Natural killer cell (primary cell): Measurements from ENCODE around the gene KIN. TPM values are rescaled to one million over a fixed set of nuclear protein-coding genes. Genes with fewer than 3 reads are reported as not detected.

ENCODE experiments used
- ATAC-seq, 3 donors: fragments of 150-1000 bp in 2 of 3; fragments of 200-7000 bp in 1 of 3; cut with Tn5 transposase; 1 replicate in 1 of 3; 2 replicates in 2 of 3; pipeline ENCODE4 v1.10.0; 2021; ENCODE audit warnings: mild to moderate bottlenecking in 2 of 3, moderate library complexity in 2 of 3
- DNase-seq, 2 donors: peaks; one replicate each; pipeline versions ENCODE4 v3.0.0 to v3.0.0-alpha.2; 2013 to 2021; ENCODE audit warnings: mixed read lengths in 1 of 2
- H3K27ac ChIP-seq: one replicate; pipeline ENCODE4 v1.5.1; 2013; ENCODE audit warnings: mild to moderate bottlenecking, low read length
- H3K27me3 ChIP-seq: one replicate; pipeline ENCODE4 v1.6.1; 2013; ENCODE audit warnings: low read length; ENCODE audit not compliant: control insufficient read depth, insufficient read depth
- H3K36me3 ChIP-seq: one replicate; pipeline ENCODE4 v1.6.1; 2013; ENCODE audit warnings: low read length; ENCODE audit not compliant: control insufficient read depth, insufficient read depth
- H3K4me1 ChIP-seq: one replicate; pipeline ENCODE4 v1.6.1; 2013; ENCODE audit warnings: low read length; ENCODE audit not compliant: control insufficient read depth, insufficient read depth
- H3K4me3 ChIP-seq: one replicate; pipeline ENCODE4 v1.5.1; 2013; ENCODE audit warnings: low read length
- H3K9me3 ChIP-seq: one replicate; pipeline ENCODE4 v1.6.1; 2013; ENCODE audit warnings: low read length; ENCODE audit not compliant: control insufficient read depth, insufficient read depth
- H3K27ac Mint-ChIP-seq, 2 donors: one replicate each; pipeline ENCODE4 v1.8.0; 2022; ENCODE audit warnings: mild to moderate bottlenecking in 2 of 2, mixed read lengths in 2 of 2, moderate library complexity in 1 of 2
- H3K27me3 Mint-ChIP-seq, 2 donors: one replicate each; pipeline ENCODE4 v1.8.0; 2022; ENCODE audit warnings: low read depth in 2 of 2, mixed read lengths in 2 of 2
- H3K36me3 Mint-ChIP-seq: one replicate; pipeline ENCODE4 v1.8.0; 2022; ENCODE audit warnings: mixed read lengths
- H3K4me1 Mint-ChIP-seq, 2 donors: one replicate each; pipeline ENCODE4 v1.8.0; 2022; ENCODE audit warnings: mixed read lengths in 2 of 2
- H3K4me3 Mint-ChIP-seq: one replicate; pipeline ENCODE4 v1.8.0; 2022; ENCODE audit warnings: mild to moderate bottlenecking, moderate library complexity, mixed read lengths
- H3K9me3 Mint-ChIP-seq, 2 donors: one replicate each; pipeline ENCODE4 v1.8.0; 2022; ENCODE audit warnings: mixed read lengths in 2 of 2
- WGBS: methylation state at CpG from one replicate; pipeline ENCODE4 v1.1.7; 2013; ENCODE audit warnings: missing lambda C conversion rate; ENCODE audit not compliant: insufficient coverage; 5-methylcytosine and 5-hydroxymethylcytosine counted together
- intact Hi-C: fragments of 100-400 bp; cut with micrococcal nuclease; formaldehyde crosslinking; loops from one replicate; pipeline ENCODE4 v1.14.2; 2022
- total RNA-seq, 4 donors: library from RNA; stranded (reverse); fragments of 120-200 nt in 1 of 4; gene quantifications; one replicate each; pipeline versions ENCODE4 v1.2.3 to v1.2.4, GENCODE V29; 2013 to 2022
- TF ChIP-seq, protein P1 (sequence below): fragments of 200-600 bp; IDR thresholded peaks from one replicate; pipeline ENCODE4 v1.8.0; 2022; ENCODE audit warnings: antibody characterized with exemption

Gene KIN
- total RNA-seq, 3 donors from 2014 or later (not counting 1 experiment from before 2014, with no cell fraction given): 12.3 to 16.6 (median 14.2) TPM

DNA sequence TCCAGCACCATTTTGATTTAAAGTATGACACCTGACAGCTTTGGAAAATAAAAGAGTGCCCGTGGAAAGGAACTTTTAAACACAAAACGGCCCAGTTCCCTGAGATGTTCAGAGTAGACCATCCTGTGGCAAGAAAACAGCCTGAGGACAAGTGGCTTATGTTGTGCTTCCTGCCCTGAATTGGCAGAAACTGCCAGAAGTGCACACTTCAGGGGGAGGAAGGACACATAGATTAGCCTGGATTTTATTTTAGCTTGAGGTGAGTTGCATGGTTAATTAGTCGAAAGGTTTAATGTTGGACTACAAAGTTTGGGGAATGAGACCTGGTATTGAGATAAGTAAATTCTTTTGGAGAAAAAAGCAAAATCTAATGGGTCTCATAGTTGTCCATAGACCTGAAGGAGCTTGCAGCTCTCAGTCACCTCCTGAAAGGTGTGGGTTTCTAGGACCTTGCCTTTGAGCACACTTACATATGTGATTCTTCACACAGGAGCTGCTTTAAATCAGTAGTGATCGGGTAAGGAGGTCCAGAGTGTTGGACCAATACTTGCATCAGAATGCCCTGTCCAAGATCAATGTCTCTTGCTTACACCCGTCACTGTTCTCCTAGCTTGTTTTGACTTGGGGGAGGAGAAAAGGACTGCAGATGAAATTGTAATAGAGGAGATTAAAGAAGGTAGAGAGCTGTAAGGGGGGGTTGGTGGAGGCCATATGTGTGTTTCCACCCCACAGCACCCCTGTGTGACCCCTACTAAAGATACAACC is 79.8 kb downstream of the KIN start:
- intact Hi-C loops: no loop called here
- no peak overlapping the region for H3K4me3 ChIP-seq
- H3K4me1 ChIP-seq: no peaks in the 10 kb centered on the region
- no peaks in the 10 kb centered on the region for H3K9me3 ChIP-seq
- H3K4me1 Mint-ChIP-seq: no peaks in the 10 kb centered on the region
- DNase-seq (no peak), ATAC-seq (no peak)
- peaks cover 4% of the 10 kb centered on the region for H3K27me3 ChIP-seq
- TF ChIP-seq, protein P1, sequence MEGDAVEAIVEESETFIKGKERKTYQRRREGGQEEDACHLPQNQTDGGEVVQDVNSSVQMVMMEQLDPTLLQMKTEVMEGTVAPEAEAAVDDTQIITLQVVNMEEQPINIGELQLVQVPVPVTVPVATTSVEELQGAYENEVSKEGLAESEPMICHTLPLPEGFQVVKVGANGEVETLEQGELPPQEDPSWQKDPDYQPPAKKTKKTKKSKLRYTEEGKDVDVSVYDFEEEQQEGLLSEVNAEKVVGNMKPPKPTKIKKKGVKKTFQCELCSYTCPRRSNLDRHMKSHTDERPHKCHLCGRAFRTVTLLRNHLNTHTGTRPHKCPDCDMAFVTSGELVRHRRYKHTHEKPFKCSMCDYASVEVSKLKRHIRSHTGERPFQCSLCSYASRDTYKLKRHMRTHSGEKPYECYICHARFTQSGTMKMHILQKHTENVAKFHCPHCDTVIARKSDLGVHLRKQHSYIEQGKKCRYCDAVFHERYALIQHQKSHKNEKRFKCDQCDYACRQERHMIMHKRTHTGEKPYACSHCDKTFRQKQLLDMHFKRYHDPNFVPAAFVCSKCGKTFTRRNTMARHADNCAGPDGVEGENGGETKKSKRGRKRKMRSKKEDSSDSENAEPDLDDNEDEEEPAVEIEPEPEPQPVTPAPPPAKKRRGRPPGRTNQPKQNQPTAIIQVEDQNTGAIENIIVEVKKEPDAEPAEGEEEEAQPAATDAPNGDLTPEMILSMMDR: no peak
- H3K36me3 Mint-ChIP-seq: no peaks in the 10 kb centered on the region
- no peak overlapping the region for H3K4me3 Mint-ChIP-seq
- WGBS: 90% methylated on average over 5 of the region's 5 CpGs
- H3K36me3 ChIP-seq: no peaks in the 10 kb centered on the region
- peaks cover 26 to 66% of the 10 kb centered on the region in 2 donors for H3K27me3 Mint-ChIP-seq
- no peak overlapping the region for H3K27ac Mint-ChIP-seq
- no peaks in the 10 kb centered on the region for H3K9me3 Mint-ChIP-seq
- no peak overlapping the region for H3K27ac ChIP-seq

GRCh38 chr10:7707102-7707501 is 80.7 kb downstream of the KIN start:
- no peak for ATAC-seq
- TF ChIP-seq, protein P1: no peak

DNA sequence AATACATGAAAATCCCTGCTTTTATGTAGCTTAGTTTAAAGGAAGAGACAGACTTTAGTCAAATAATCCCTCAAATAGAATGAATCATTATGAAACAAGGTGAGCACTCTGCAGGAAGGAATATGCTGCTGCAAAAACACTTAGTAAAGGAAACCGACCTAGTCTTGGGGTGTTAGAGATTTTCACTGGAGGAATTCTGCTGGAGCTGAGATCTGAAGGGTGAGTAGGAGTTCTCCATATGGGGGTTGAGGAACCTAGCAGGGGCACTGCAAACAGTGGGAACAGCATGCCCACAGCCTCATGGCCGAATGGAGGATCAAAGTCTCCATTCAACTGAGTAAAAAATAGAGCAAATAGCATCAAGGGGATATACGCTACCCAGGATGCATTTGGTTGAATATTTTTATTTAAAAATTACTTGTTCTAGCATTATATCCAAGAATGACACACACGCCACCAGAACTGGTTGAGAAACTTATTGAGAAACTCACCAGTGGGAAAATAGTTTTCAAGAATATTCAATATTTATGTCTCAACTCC is 81.2 kb downstream of the KIN start:
- H3K36me3 ChIP-seq: no peaks in the 10 kb centered on the region
- Mint-ChIP-seq H3K4me1 (no peaks in the 10 kb centered on the region), H3K9me3 (no peaks in the 10 kb centered on the region), H3K27ac (no peak overlapping the region), H3K4me3 (no peak overlapping the region), H3K27me3 (peaks cover 33 to 62% of the 10 kb centered on the region in 2 donors), H3K36me3 (no peaks in the 10 kb centered on the region)
- DNase-seq (no peak), ATAC-seq (no peak)
- no peaks in the 10 kb centered on the region for H3K4me1 ChIP-seq
- H3K4me3 ChIP-seq: no peak overlapping the region
- TF ChIP-seq, protein P1: no peak
- no peak overlapping the region for H3K27ac ChIP-seq
- intact Hi-C loops: no loop called here
- 75% methylated on average over 2 of the region's 4 CpGs for WGBS
- peaks cover 4% of the 10 kb centered on the region for H3K27me3 ChIP-seq
- no peaks in the 10 kb centered on the region for H3K9me3 ChIP-seq

More at GRCh38 chr10:7707102-7707501, 80.7 kb downstream of the KIN start:
- Histone ChIP-seq H3K27me3 (peaks cover 4% of the 10 kb centered on the region), H3K4me1 (no peaks in the 10 kb centered on the region), H3K9me3 (no peaks in the 10 kb centered on the region), H3K36me3 (no peaks in the 10 kb centered on the region), H3K4me3 (no peak overlapping the region), H3K27ac (no peak overlapping the region)
- H3K9me3 Mint-ChIP-seq: no peaks in the 10 kb centered on the region
- intact Hi-C loops: no loop called here
- H3K4me1 Mint-ChIP-seq: no peaks in the 10 kb centered on the region
- 84% methylated on average over 4 of the region's 4 CpGs for WGBS
- DNase-seq: no peak
- no peaks in the 10 kb centered on the region for H3K36me3 Mint-ChIP-seq
- no peak overlapping the region for H3K27ac Mint-ChIP-seq
- peaks cover 33 to 66% of the 10 kb centered on the region in 2 donors for H3K27me3 Mint-ChIP-seq
- no peak overlapping the region for H3K4me3 Mint-ChIP-seq
